ENCODE results near the gene KDM5A.
"Not testable (repeated sequence)": the region's sequence is repeated elsewhere in the genome, so short reads cannot be mapped to it uniquely, and the experiment has no call there.

KDM5A gene

DNA sequence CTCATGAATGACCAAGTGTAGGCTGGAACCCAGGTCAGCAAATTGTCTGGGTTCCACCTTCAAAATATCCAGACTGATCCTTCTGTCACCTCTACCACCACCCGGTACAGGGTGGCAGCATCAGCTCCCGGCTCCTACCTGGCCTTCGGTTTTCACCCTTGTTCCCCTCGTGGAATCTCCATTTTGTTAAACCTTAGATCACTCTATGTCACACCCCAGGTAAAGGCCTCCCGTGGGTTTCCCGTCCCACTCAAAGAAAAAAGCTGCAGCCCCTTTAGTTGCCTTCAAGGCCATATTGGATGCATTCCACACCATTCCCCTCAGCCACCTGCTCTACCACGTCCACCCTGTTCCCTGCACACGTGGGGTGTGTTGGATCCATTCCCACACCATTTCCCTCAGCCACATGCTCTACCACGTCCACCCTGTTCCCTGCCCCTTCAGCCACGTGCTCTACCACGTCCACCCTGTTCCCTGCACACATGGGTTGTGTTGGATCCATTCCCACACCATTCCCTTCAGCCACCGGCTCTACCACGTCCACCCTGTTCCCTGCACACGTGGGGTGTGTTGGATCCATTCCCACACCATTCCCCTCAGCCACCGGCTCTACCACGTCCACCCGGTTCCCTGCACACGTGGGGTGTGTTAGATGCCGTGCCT, 150.3 kb downstream of the KDM5A start:
- TF ChIP-seq MYC (IDR thresholded peaks at IDR 0.05; ENCODE audit: low read depth, low read length) (no peak), POLR2A (IDR thresholded peaks at IDR 0.05; ENCODE audit: extremely low read depth, insufficient read length) (no peak), MAX (IDR thresholded peaks at IDR 0.05; ENCODE audit: low read depth, low read length) (no peak), CTCF (IDR thresholded peaks at IDR 0.05; ENCODE audit: low read depth, low read length) (no peak)
- no peak for DNase-seq (ENCODE audit: low read depth)
- H3K4me3 ChIP-seq (ENCODE audit: low read depth, low read length) = no peak overlapping the region

DNA sequence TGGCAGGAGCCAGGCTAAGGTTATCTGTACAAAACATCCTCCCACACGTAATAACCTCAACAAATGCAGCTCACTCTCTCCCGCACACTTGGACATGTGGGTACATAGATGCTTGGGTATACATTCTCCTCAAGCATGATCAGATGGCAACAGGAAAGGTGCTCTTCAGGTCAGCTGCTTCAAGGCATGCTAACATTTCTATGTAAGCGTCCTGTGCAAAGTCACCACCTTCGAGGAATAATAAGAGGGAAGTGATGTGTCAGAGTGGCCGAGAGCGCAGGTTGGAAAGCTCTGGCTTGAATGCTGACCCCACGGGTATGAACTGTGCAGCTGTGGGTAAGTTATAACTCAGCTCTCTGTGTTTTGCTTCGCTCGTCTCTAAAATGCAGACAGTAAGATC, 151.0 kb downstream of the KDM5A start:
- no peak overlapping the region for H3K4me3 ChIP-seq (ENCODE audit: low read depth, low read length)
- DNase-seq (ENCODE audit: low read depth) = no peak
- no peak for TF ChIP-seq MYC (IDR thresholded peaks at IDR 0.05; ENCODE audit: low read depth, low read length)

DNA sequence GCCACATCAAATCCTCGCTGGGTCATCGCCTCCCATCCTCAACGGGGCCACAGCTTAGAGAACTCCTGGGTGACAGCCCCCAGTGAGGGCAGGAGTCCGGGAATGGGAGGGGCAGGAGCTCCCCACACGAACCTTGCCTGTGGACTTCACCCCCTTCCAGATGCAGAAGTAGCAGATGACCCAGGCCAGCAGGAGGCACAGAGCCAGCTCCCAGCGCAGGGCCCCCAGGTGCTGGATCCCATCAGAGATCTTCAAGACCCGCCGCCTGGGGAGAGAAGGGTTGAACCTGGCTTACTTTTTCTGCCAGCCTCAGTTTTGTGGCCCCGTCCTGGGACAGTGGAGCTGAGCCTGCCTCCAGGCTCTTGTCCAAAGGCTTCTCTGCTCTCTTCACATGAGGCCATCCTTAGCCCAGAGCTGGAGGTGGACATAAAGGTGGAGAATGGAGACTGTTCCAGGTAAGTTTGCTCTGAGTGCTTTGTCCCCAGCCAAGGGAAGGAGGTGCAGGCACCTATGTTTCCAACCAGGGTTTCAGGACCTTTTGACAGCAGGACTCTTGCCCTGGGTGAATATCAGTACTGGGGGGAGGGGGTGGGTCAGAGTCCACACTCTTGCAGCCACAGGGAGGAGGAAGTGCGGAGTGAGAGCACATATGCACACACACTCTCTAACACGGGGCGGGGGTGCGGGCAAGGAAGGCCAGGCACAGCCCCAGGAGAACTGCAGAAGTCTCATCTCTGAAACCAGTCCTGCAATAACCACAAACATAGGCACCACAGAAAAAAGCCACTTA, 151.9 kb downstream of the KDM5A start:
- H3K4me3 ChIP-seq (ENCODE audit: low read depth, low read length) = no peak overlapping the region
- TF ChIP-seq CTCF (IDR thresholded peaks at IDR 0.05; ENCODE audit: low read depth, low read length) = no peak
- no peak for TF ChIP-seq POLR2A (IDR thresholded peaks at IDR 0.05; ENCODE audit: extremely low read depth, insufficient read length)
- no peak for DNase-seq (ENCODE audit: low read depth)

GRCh38 chr12:236445-236844, 152.7 kb downstream of the KDM5A start:
- no peak for DNase-seq (ENCODE audit: low read depth)
- no peak overlapping the region for H3K4me3 ChIP-seq (ENCODE audit: low read depth, low read length)
- TF ChIP-seq CTCF (IDR thresholded peaks at IDR 0.05; ENCODE audit: low read depth, low read length) (no peak), POLR2A (IDR thresholded peaks at IDR 0.05; ENCODE audit: extremely low read depth, insufficient read length) (no peak), MAX (IDR thresholded peaks at IDR 0.05; ENCODE audit: low read depth, low read length) (no peak), MYC (IDR thresholded peaks at IDR 0.05; ENCODE audit: low read depth, low read length) (no peak)

DNA sequence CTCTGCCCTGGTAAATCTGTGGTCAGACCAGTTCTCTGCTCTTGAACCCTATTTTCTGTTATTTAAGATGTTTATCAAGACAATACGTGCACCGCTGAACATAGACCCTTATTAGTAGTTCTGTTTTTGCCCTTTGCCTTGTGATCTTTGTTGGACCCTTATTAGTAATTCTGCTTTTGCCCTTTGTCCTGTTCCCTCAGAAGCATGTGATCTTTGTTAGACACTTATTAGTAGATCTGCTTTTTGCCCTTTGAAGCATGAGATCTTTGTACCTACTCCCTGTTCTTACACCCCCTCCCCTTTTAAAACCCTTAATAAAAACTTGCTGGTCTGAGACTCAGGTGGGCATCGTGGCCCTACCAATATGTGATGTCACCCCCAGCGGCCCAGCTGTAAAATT, 153.2 kb downstream of the KDM5A start:
- H3K4me3 ChIP-seq (ENCODE audit: low read depth, low read length); DNase-seq (ENCODE audit: low read depth): not testable (repeated sequence)

GRCh38 chr12:234891-235415, 154.2 kb downstream of the KDM5A start:
- TF ChIP-seq MAX (IDR thresholded peaks at IDR 0.05; ENCODE audit: low read depth, low read length) = no peak
- TF ChIP-seq POLR2A (IDR thresholded peaks at IDR 0.05; ENCODE audit: extremely low read depth, insufficient read length) = no peak
- TF ChIP-seq CTCF (IDR thresholded peaks at IDR 0.05; ENCODE audit: low read depth, low read length) = no peak
- no peak for TF ChIP-seq MYC (IDR thresholded peaks at IDR 0.05; ENCODE audit: low read depth, low read length)
- DNase-seq (ENCODE audit: low read depth) = no peak

GRCh38 chr12:234019-234418, 155.1 kb downstream of the KDM5A start:
- no peak for DNase-seq (ENCODE audit: low read depth)
- TF ChIP-seq MAX (IDR thresholded peaks at IDR 0.05; ENCODE audit: low read depth, low read length) (no peak), POLR2A (IDR thresholded peaks at IDR 0.05; ENCODE audit: extremely low read depth, insufficient read length) (no peak), MYC (IDR thresholded peaks at IDR 0.05; ENCODE audit: low read depth, low read length) (no peak), CTCF (IDR thresholded peaks at IDR 0.05; ENCODE audit: low read depth, low read length) (no peak)
- no peak overlapping the region for H3K4me3 ChIP-seq (ENCODE audit: low read depth, low read length)

More at GRCh38 chr12:234891-235415, 154.2 kb downstream of the KDM5A start:
- H3K4me3 ChIP-seq (ENCODE audit: low read depth, low read length) = no peak overlapping the region
